DMS 273 treated with DMSO at 0.1 percent for 48 hours (cell line): ENCODE results near the gene SLC17A7.

Source experiments
- DNase-seq: peaks from one replicate; lab custom pipeline; 2025; lab: John Stamatoyannopoulos, UW

Gene SLC17A7

GRCh38 chr19:49427855-49428546, 13.3 kb downstream of the SLC17A7 start:
- DNase-seq: no peak

GRCh38 chr19:49427339-49427738, 14.0 kb downstream of the SLC17A7 start:
- no peak for DNase-seq

GRCh38 chr19:49425922-49426592, 15.3 kb downstream of the SLC17A7 start:
- DNase-seq: no peak

- DNase-seq: no peak
Measured at GRCh38 chr19:49425178-49425577, 16.1 kb downstream of the SLC17A7 start, which contains the start of gene GFY. GFY (plus strand) TSS chr19:49425388; CDS start chr19:49426431, 1,043 bp downstream.

- DNase-seq: no peak
Measured at GRCh38 chr19:49423985-49424303, 17.4 kb downstream of the SLC17A7 start.

- no peak for DNase-seq
Measured at GRCh38 chr19:49423071-49423984, 18.0 kb downstream of the SLC17A7 start, which contains the start of gene PTH2. PTH2 (minus strand) TSS chr19:49423441; CDS start chr19:49423339, 102 bp downstream.

- no peak for DNase-seq
Measured at GRCh38 chr19:49422407-49423070, 18.8 kb downstream of the SLC17A7 start.

- no peak for DNase-seq
Measured at GRCh38 chr19:49421878-49422202, 19.5 kb downstream of the SLC17A7 start.

GRCh38 chr19:49421039-49421877, 20.1 kb downstream of the SLC17A7 start:
- peak; percentile 36 for DNase-seq

- no peak for DNase-seq
Measured at GRCh38 chr19:49420227-49420626, 21.1 kb downstream of the SLC17A7 start.

GRCh38 chr19:49419173-49419572, 22.2 kb downstream of the SLC17A7 start:
- no peak for DNase-seq

- no peak for DNase-seq
Measured at GRCh38 chr19:49418511-49418910, 22.8 kb downstream of the SLC17A7 start.

GRCh38 chr19:49417088-49417487, 24.2 kb downstream of the SLC17A7 start:
- DNase-seq: no peak

GRCh38 chr19:49415810-49416200, 25.5 kb downstream of the SLC17A7 start:
- DNase-seq: no peak

- DNase-seq: no peak
Measured at GRCh38 chr19:49415102-49415809, 26.1 kb downstream of the SLC17A7 start.

- no peak for DNase-seq
Measured at GRCh38 chr19:49414256-49414655, 27.1 kb downstream of the SLC17A7 start.

GRCh38 chr19:49413348-49413747, 28.0 kb downstream of the SLC17A7 start:
- no peak for DNase-seq

GRCh38 chr19:49411681-49412326, 29.5 kb downstream of the SLC17A7 start:
- DNase-seq: no peak

- DNase-seq: no peak
Measured at GRCh38 chr19:49409441-49410029, 31.8 kb downstream of the SLC17A7 start.
